H1 (cell line): Measurements from ENCODE around the gene SPAG17. TPM values are rescaled to one million over a fixed set of nuclear protein-coding genes. Genes with fewer than 3 reads are reported as not detected.
"Not testable (repeated sequence)": the region's sequence is repeated elsewhere in the genome, so short reads cannot be mapped to it uniquely, and the experiment has no call there.

Experiments
- CTCF ChIA-PET: fragments of 300-600 bp; sonication (Branson Sonifier 250); formaldehyde crosslinking; loops from one replicate; lab custom pipeline; 2021; ENCODE audit not compliant: partially characterized antibody; lab: Charles Lee
- POLR2A ChIA-PET: fragments of 300-600 bp; sonication (Branson Sonifier 250); formaldehyde crosslinking; loops from one replicate; lab custom pipeline; 2021; ENCODE audit warnings: inconsistent platforms; ENCODE audit not compliant: partially characterized antibody; lab: Charles Lee
- DNase-seq, 2 experiments: peaks; one replicate each; pipeline versions ENCODE4 v3.0.0 to v3.0.0-alpha.2; 2010 to 2022; ENCODE audit warnings: low spot score in 2 of 2, low read depth in 1 of 2, mixed read lengths in 1 of 2
- FAIRE-seq: peaks from 2 replicates; lab custom pipeline; 2011; peaks lifted over from hg19 to GRCh38; lab: Jason Lieb, UNC
- H2AFZ ChIP-seq: 2 replicates; pipeline ENCODE4 v1.8.1; 2012; ENCODE audit warnings: low read length, inconsistent platforms
- H2AK5ac ChIP-seq: 2 replicates; pipeline ENCODE4 v1.6.1; 2013; ENCODE audit warnings: low read depth, low read length
- H2BK120ac ChIP-seq: replicated peaks from 2 replicates; pipeline ENCODE3; 2013; ENCODE audit warnings: low read depth, low read length, inconsistent platforms
- H2BK12ac ChIP-seq: 2 replicates; pipeline ENCODE4 v1.6.1; 2013; ENCODE audit warnings: low read depth, low read length
- H2BK15ac ChIP-seq: 2 replicates; pipeline ENCODE4 v1.6.1; 2013; ENCODE audit warnings: low read length
- H2BK20ac ChIP-seq: 2 replicates; pipeline ENCODE4 v1.6.1; 2013; ENCODE audit warnings: low read length
- H2BK5ac ChIP-seq: 2 replicates; pipeline ENCODE4 v1.6.1; 2013; ENCODE audit warnings: low read depth, low read length
- H3K14ac ChIP-seq: 2 replicates; pipeline ENCODE4 v1.6.1; 2013; ENCODE audit warnings: inconsistent platforms; ENCODE audit not compliant: insufficient read length
- H3K18ac ChIP-seq: 2 replicates; pipeline ENCODE4 v1.6.1; 2013; ENCODE audit warnings: low read length; ENCODE audit errors: extremely low read depth
- H3K23ac ChIP-seq: 2 replicates; pipeline ENCODE4 v1.6.1; 2013; ENCODE audit warnings: inconsistent platforms; ENCODE audit not compliant: insufficient read length
- H3K23me2 ChIP-seq: 2 replicates; pipeline ENCODE4 v1.6.1; 2013; ENCODE audit warnings: low read depth, low read length
- H3K27ac ChIP-seq: 2 replicates; pipeline ENCODE4 v1.6.1; 2011; ENCODE audit warnings: low read depth, low read length, inconsistent platforms
- H3K27me3 ChIP-seq, 4 experiments: replicated peaks in 1 of 4; 1 replicate in 1 of 4; 2 replicates in 3 of 4; pipeline versions ENCODE4 v1.6.1 to v1.8.1; 2011 to 2013; ENCODE audit warnings: low read length in 3 of 4, mild to moderate bottlenecking in 3 of 4, inconsistent platforms in 2 of 4, mixed read lengths in 2 of 4, moderate library complexity in 1 of 4; ENCODE audit not compliant: control insufficient read depth in 3 of 4, insufficient read depth in 3 of 4; ENCODE audit errors: extremely low read depth in 1 of 4
- H3K36me3 ChIP-seq, 4 experiments: 2 replicates each; pipeline versions ENCODE4 v1.6.1 to v1.8.1; 2011 to 2013; ENCODE audit warnings: mild to moderate bottlenecking in 4 of 4, low read length in 3 of 4, moderate library complexity in 2 of 4, control low read depth in 1 of 4, inconsistent platforms in 1 of 4; ENCODE audit not compliant: insufficient read depth in 4 of 4, control insufficient read depth in 2 of 4
- H3K4ac ChIP-seq: replicated peaks from 2 replicates; pipeline ENCODE3; 2013; ENCODE audit warnings: low read length, low read depth, mixed read lengths, inconsistent platforms; ENCODE audit not compliant: insufficient read length
- H3K4me1 ChIP-seq, 4 experiments: replicated peaks in 1 of 4; 1 replicate in 1 of 4; 2 replicates in 3 of 4; pipeline versions ENCODE4 v1.6.1 to v1.8.1; 2011 to 2013; ENCODE audit warnings: low read length in 3 of 4, inconsistent platforms in 2 of 4, mixed read lengths in 1 of 4; ENCODE audit not compliant: insufficient read depth in 4 of 4, control insufficient read depth in 3 of 4
- H3K4me2 ChIP-seq, 2 experiments: 2 replicates each; pipeline versions ENCODE4 v1.6.1 to v1.8.1; 2011 to 2013; ENCODE audit warnings: low read depth in 2 of 2, low read length in 2 of 2, control low read depth in 1 of 2, inconsistent platforms in 1 of 2, mild to moderate bottlenecking in 1 of 2; ENCODE audit not compliant: insufficient read depth in 1 of 2
- H3K4me3 ChIP-seq, 4 experiments: fragments of 200-600, 300-600 bp in 1 of 4; sonication (generic), shearing (Covaris generic), sonication (Bioruptor Twin) in 1 of 4; 2 replicates each; pipeline versions ENCODE4 v1.5.1 to v1.8.1; 2011 to 2016; ENCODE audit warnings: low read length in 4 of 4, low read depth in 3 of 4, control low read depth in 2 of 4, inconsistent platforms in 2 of 4, mild to moderate bottlenecking in 2 of 4, mixed read lengths in 1 of 4, moderate library complexity in 1 of 4; ENCODE audit not compliant: insufficient read depth in 2 of 4; ENCODE audit errors: extremely low read depth in 1 of 4
- H3K56ac ChIP-seq: replicated peaks from 2 replicates; pipeline ENCODE3; 2013; ENCODE audit warnings: low read depth, mild to moderate bottlenecking, mixed read lengths, low read length, inconsistent platforms; ENCODE audit not compliant: insufficient read length
- H3K79me1 ChIP-seq: 2 replicates; pipeline ENCODE4 v1.6.1; 2013; ENCODE audit warnings: low read depth, low read length, control low read depth
- H3K79me2 ChIP-seq, 2 experiments: 2 replicates each; pipeline versions ENCODE4 v1.6.1 to v1.8.1; 2012 to 2013; ENCODE audit warnings: low read length in 2 of 2, mild to moderate bottlenecking in 2 of 2, inconsistent platforms in 1 of 2; ENCODE audit not compliant: insufficient read depth in 2 of 2, control insufficient read depth in 1 of 2
- H3K9ac ChIP-seq, 4 experiments: replicated peaks in 1 of 4; 1 replicate in 1 of 4; 2 replicates in 3 of 4; pipeline versions ENCODE4 v1.6.1 to v1.8.1; 2011 to 2013; ENCODE audit warnings: low read depth in 3 of 4, low read length in 3 of 4, control low read depth in 2 of 4, mild to moderate bottlenecking in 2 of 4, moderate library complexity in 2 of 4, inconsistent platforms in 1 of 4; ENCODE audit errors: extremely low read depth in 1 of 4
- H3K9me3 ChIP-seq, 2 experiments: 2 replicates each; pipeline versions ENCODE4 v1.6.1 to v1.8.1; 2012 to 2013; ENCODE audit warnings: mild to moderate bottlenecking in 2 of 2, moderate library complexity in 2 of 2, control low read depth in 1 of 2, inconsistent platforms in 1 of 2, low read depth in 1 of 2, low read length in 1 of 2, mixed read lengths in 1 of 2; ENCODE audit not compliant: insufficient read depth in 2 of 2
- H4K20me1 ChIP-seq, 2 experiments: replicated peaks in 1 of 2; 2 replicates each; pipeline versions ENCODE3 to v1.8.1; 2011 to 2013; ENCODE audit warnings: inconsistent platforms in 2 of 2, low read length in 2 of 2, mild to moderate bottlenecking in 1 of 2; ENCODE audit not compliant: insufficient read depth in 2 of 2, control insufficient read depth in 1 of 2
- H4K5ac ChIP-seq: 2 replicates; pipeline ENCODE4 v1.6.1; 2013; ENCODE audit warnings: low read length, low read depth, mixed read lengths, inconsistent platforms; ENCODE audit not compliant: insufficient read length
- H4K8ac ChIP-seq: 2 replicates; pipeline ENCODE4 v1.8.0; 2013; ENCODE audit warnings: mild to moderate bottlenecking, moderate library complexity, low read length, inconsistent platforms; ENCODE audit not compliant: insufficient read depth; ENCODE audit errors: extremely low read depth
- H4K91ac ChIP-seq: replicated peaks from 2 replicates; pipeline ENCODE3; 2013; ENCODE audit warnings: low read length, mixed read lengths, inconsistent platforms; ENCODE audit not compliant: insufficient read length
- EP300 ChIP-seq, 2 experiments: IDR thresholded peaks; 1 replicate in 1 of 2; 2 replicates in 1 of 2; pipeline ENCODE4 v1.6.1; 2011 to 2012; ENCODE audit warnings: low read depth in 2 of 2, low read length in 2 of 2, mild to moderate bottlenecking in 2 of 2, borderline replicate concordance in 1 of 2, inconsistent platforms in 1 of 2, moderate library complexity in 1 of 2
- SP1 ChIP-seq: IDR thresholded peaks from 2 replicates; pipeline ENCODE4 v1.6.1; 2011; ENCODE audit warnings: low read depth, low read length
- TCF12 ChIP-seq: IDR thresholded peaks from 2 replicates; pipeline ENCODE4 v1.6.1; 2011; ENCODE audit warnings: low read depth, mild to moderate bottlenecking, low read length
- WGBS, 2 experiments: shearing (Covaris generic) in 1 of 2; methylation state at CpG; one replicate each; pipeline versions ENCODE4 v1.1.6 to v1.1.7; 2013 to 2015; ENCODE audit warnings: low lambda C conversion rate in 2 of 2, mixed read lengths in 2 of 2, inconsistent platforms in 1 of 2, low coverage in 1 of 2, missing lambda C conversion rate in 1 of 2; ENCODE audit not compliant: insufficient replicate concordance in 2 of 2, insufficient coverage in 1 of 2, insufficient read length in 1 of 2; ENCODE audit errors: extremely low coverage in 1 of 2, missing lambda C conversion rate in 1 of 2; 5-methylcytosine and 5-hydroxymethylcytosine counted together
- polyA plus RNA-seq, 7 experiments: library from polyadenylated mRNA; depleted of rRNA in 3 of 7; stranded (reverse) in 5 of 7; unstranded in 2 of 7; fragments of >200 nt in 5 of 7; fragments of 200-250 nt in 2 of 7; gene quantifications; 1 replicate in 5 of 7; 2 replicates in 1 of 7; 4 replicates in 1 of 7; pipeline versions ENCODE4 v1.2.1 to v1.2.3, GENCODE V29; 2011 to 2013; ENCODE audit warnings: missing spikeins in 2 of 7, mixed read lengths in 2 of 7
- total RNA-seq: library from RNA; stranded (reverse); fragmentation: NEBNext Ultra II Directional; extraction: Animal tissue kit (Norgen Biotek cat#: 25700); gene quantifications from 2 replicates; pipeline ENCODE4 v1.2.1, GENCODE V29; 2021

The SPAG17 gene
- total and polyA plus RNA-seq, 2 of the 8 experiments (the other 6 are each of a cell fraction or from before 2014, with no cell fraction given), result 0.56 to 0.62 TPM

GRCh38 chr1:117922717-117923116, 262.3 kb downstream of the SPAG17 start:
- H3K27me3 ChIP-seq, H3K79me1 ChIP-seq, H3K18ac ChIP-seq, H3K23ac ChIP-seq: not testable (repeated sequence)
- peak in 1 of 2 experiments; percentile 82; a peak in 1 of 3 replicates for TF ChIP-seq EP300 (IDR thresholded peaks at IDR 0.05; ENCODE audit: borderline replicate concordance in 1 of 2, low read depth in 2 of 2, low read length in 2 of 2)
- 0 out of 2 replicates have a peak, but pooled peaks have one; percentile 51 for TF ChIP-seq SP1
- peak; percentile 55; the same call in 1 of the 2 replicates for TF ChIP-seq TCF12
- TF ChIP-seq, all 59 proteins: peak for 3; not testable (repeated sequence) for 56
- H2BK5ac ChIP-seq, H3K4me2 ChIP-seq, H2AK5ac ChIP-seq, H3K27ac ChIP-seq, H3K14ac ChIP-seq, H2BK20ac ChIP-seq, H2BK12ac ChIP-seq, H4K91ac ChIP-seq, H2BK120ac ChIP-seq, H4K5ac ChIP-seq, H2AFZ ChIP-seq, CTCF ChIA-PET, H2BK15ac ChIP-seq, H3K9me3 ChIP-seq, H3K56ac ChIP-seq, H3K4me3 ChIP-seq, H3K4ac ChIP-seq, POLR2A ChIA-PET, H3K4me1 ChIP-seq, H4K8ac ChIP-seq, H3K9ac ChIP-seq, H4K20me1 ChIP-seq, H3K23me2 ChIP-seq, FAIRE-seq: not testable (repeated sequence)
- peak in 1 of 2 experiments; percentile 41 for DNase-seq
- WGBS, 2 experiments, result 87% methylated on average over 3 of the region's 7 CpGs; no CpG with 5 or more reads in 1 of the 2 experiments
- Histone ChIP-seq H3K36me3 (peaks cover 0 to 13% (median 3%) of the 10 kb centered on the region in 4 experiments; a peak in 5 of 8 replicates), H3K79me2 (peaks cover 0 to 60% of the 10 kb centered on the region in 2 experiments; a peak in 3 of 4 replicates)
